GM23338 (cell line): ENCODE data around the gene FYCO1. TPM values are rescaled to one million over a fixed set of nuclear protein-coding genes. Genes with fewer than 3 reads are reported as not detected.

Experiments used
- ATAC-seq: fragments of 200-7000 bp; cut with Tn5 transposase; 3 replicates; pipeline ENCODE4 v1.9.1; 2020
- DNase-seq: peaks from one replicate; pipeline ENCODE4 v3.0.0-alpha.2; 2015; ENCODE audit warnings: low spot score
- H2AFZ ChIP-seq: fragments of 200-600 bp; sonication (generic); 2 replicates; pipeline ENCODE4 v1.8.0; 2016; ENCODE audit warnings: antibody characterized with exemption, mild to moderate bottlenecking, moderate library complexity
- H3F3A ChIP-seq: fragments of 200-600 bp; sonication (generic); replicated peaks from 2 replicates; pipeline ENCODE4 v1.8.0; 2017; ENCODE audit warnings: antibody characterized with exemption, mixed run types, low read depth
- H3K27ac ChIP-seq: fragments of 200-600 bp; sonication (generic); 2 replicates; pipeline ENCODE4 v1.6.1; 2016; ENCODE audit warnings: low read depth
- H3K27me3 ChIP-seq: fragments of 200-600 bp; sonication (generic); 2 replicates; pipeline ENCODE4 v1.8.0; 2016; ENCODE audit warnings: mild to moderate bottlenecking, mixed run types, moderate library complexity; ENCODE audit not compliant: insufficient read depth
- H3K36me3 ChIP-seq: fragments of 200-600 bp; sonication (generic); 2 replicates; pipeline ENCODE4 v1.8.0; 2016; ENCODE audit warnings: mild to moderate bottlenecking; ENCODE audit not compliant: insufficient read depth
- H3K4me1 ChIP-seq: fragments of 200-600 bp; sonication (generic); 2 replicates; pipeline ENCODE4 v1.8.0; 2016; ENCODE audit warnings: mild to moderate bottlenecking, moderate library complexity; ENCODE audit not compliant: insufficient read depth
- H3K4me2 ChIP-seq: fragments of 200-600 bp; sonication (generic); 2 replicates; pipeline ENCODE4 v1.7.1; 2017; ENCODE audit warnings: mixed run types
- H3K4me3 ChIP-seq: fragments of 200-600 bp; sonication (generic); 2 replicates; pipeline ENCODE4 v1.6.1; 2016; ENCODE audit warnings: mixed run types
- H3K79me2 ChIP-seq: fragments of 200-600 bp; sonication (generic); replicated peaks from 2 replicates; pipeline ENCODE4 v1.8.0; 2017; ENCODE audit warnings: mild to moderate bottlenecking; ENCODE audit not compliant: insufficient read depth
- H3K9me2 ChIP-seq: fragments of 200-600 bp; sonication (generic); 2 replicates; pipeline ENCODE4 v1.8.0; 2017; ENCODE audit not compliant: insufficient read depth
- H4K20me1 ChIP-seq: fragments of 200-600 bp; sonication (generic); replicated peaks from 2 replicates; pipeline ENCODE4 v1.8.0; 2017; ENCODE audit warnings: mild to moderate bottlenecking; ENCODE audit not compliant: insufficient read depth
- H3K27ac Mint-ChIP-seq: 2 replicates; pipeline ENCODE4 v1.8.0; 2020; ENCODE audit warnings: inconsistent platforms, mild to moderate bottlenecking, moderate library complexity, mixed read lengths
- H3K27me3 Mint-ChIP-seq: 3 replicates; pipeline ENCODE4 v1.8.0; 2022; ENCODE audit warnings: low read depth, mild to moderate bottlenecking, moderate library complexity, mixed read lengths, inconsistent platforms; ENCODE audit not compliant: insufficient read depth, poor library complexity
- H3K36me3 Mint-ChIP-seq: 3 replicates; pipeline ENCODE4 v1.8.0; 2021; ENCODE audit warnings: low read depth, mild to moderate bottlenecking, inconsistent platforms, moderate library complexity, mixed read lengths
- H3K4me1 Mint-ChIP-seq: 3 replicates; pipeline ENCODE4 v1.8.0; 2020; ENCODE audit warnings: mild to moderate bottlenecking, inconsistent platforms, mixed read lengths
- H3K4me3 Mint-ChIP-seq: 3 replicates; pipeline ENCODE4 v1.8.0; 2021; ENCODE audit warnings: moderate library complexity, mild to moderate bottlenecking, inconsistent platforms, mixed read lengths
- H3K9me3 Mint-ChIP-seq: 3 replicates; pipeline ENCODE4 v1.8.0; 2020; ENCODE audit warnings: moderate library complexity, mild to moderate bottlenecking, inconsistent platforms, mixed read lengths
- CREB1 ChIP-seq: fragments of 250-450 bp; sonication (Bioruptor Pico); IDR thresholded peaks from 2 replicates; pipeline ENCODE4 v1.5.0; 2020; ENCODE audit warnings: low read depth, mild to moderate bottlenecking, moderate library complexity
- JUNB ChIP-seq: IDR thresholded peaks from one replicate; pipeline ENCODE4 v1.6.1; 2016; ENCODE audit warnings: antibody characterized with exemption; ENCODE audit not compliant: unreplicated experiment
- NANOG ChIP-seq: IDR thresholded peaks from 2 replicates; pipeline ENCODE4 v1.6.1; 2016; ENCODE audit warnings: antibody characterized with exemption, borderline replicate concordance
- POLR2AphosphoS5 ChIP-seq: IDR thresholded peaks from 2 replicates; pipeline ENCODE4 v1.6.1; 2016; ENCODE audit warnings: antibody characterized with exemption, low read depth
- ZNF114 ChIP-seq: fragments of 250-450 bp; sonication (Bioruptor Pico); IDR thresholded peaks from 2 replicates; pipeline ENCODE4 v1.5.0; 2020; ENCODE audit warnings: mild to moderate bottlenecking, moderate library complexity
- polyA plus RNA-seq: library from polyadenylated mRNA; unstranded; fragments of >200 nt; fragmentation: Nextera tagmentation; extraction: Ambion mirVana; gene quantifications from 2 replicates; pipeline ENCODE4 v1.2.1, GENCODE V29; 2016
- total RNA-seq: library from RNA; depleted of rRNA; stranded (reverse); fragments of >200 nt; shearing (Covaris generic); gene quantifications from 2 replicates; pipeline ENCODE4 v1.2.3, GENCODE V29; 2014
- TF ChIP-seq, protein P1 (sequence below), 2 experiments: fragments of 200-600 bp in 1 of 2; sonication (generic) in 1 of 2; conservative IDR thresholded peaks; 2 replicates each; pipeline versions ENCODE4 v1.5.1 to v1.6.1; 2016 to 2017; ENCODE audit warnings: antibody characterized with exemption in 2 of 2, low read depth in 2 of 2, mild to moderate bottlenecking in 2 of 2, moderate library complexity in 1 of 2
- TF ChIP-seq, protein P2 (sequence below): IDR thresholded peaks from one replicate; pipeline ENCODE4 v1.6.1; 2018; ENCODE audit warnings: antibody characterized with exemption; ENCODE audit not compliant: unreplicated experiment
- TF ChIP-seq, protein P3 (sequence below): fragments of 250-450 bp; sonication (Bioruptor Pico); IDR thresholded peaks from 2 replicates; pipeline ENCODE4 v1.5.0; 2020; ENCODE audit warnings: mild to moderate bottlenecking, moderate library complexity

FYCO1 gene
- total and polyA plus RNA-seq, 2 experiments from 2014 or later: 4.5 to 17.2 TPM

DNA sequence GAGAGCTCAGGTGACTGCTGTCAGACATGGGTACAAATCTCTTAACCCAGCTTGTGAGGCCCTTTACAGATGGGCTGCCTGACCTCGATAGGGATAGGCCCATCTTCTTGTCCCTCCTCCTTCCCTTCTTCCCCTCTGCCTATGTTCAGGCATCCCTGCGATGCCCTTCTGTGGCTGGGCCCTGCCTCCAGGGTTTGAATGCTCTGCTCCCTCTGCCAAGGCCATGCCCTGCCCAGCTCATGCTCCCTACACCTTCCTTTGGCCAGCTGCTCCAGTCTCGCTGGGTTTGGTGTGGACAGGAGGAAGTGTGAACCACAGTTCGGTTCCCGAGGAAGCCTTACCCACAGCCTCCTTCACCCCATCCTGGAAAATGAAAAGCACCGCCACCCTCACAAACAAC, 4.3 kb downstream of the FYCO1 start:
- no peak overlapping the region for H2AFZ ChIP-seq
- peaks cover 79% of the 10 kb centered on the region for H3K79me2 ChIP-seq
- no peaks in the 10 kb centered on the region for H3K36me3 ChIP-seq
- H3K4me3 ChIP-seq: no peak overlapping the region
- no peaks in the 10 kb centered on the region for H3K9me2 ChIP-seq
- Mint-ChIP-seq H3K4me1 (peaks cover 34% of the 10 kb centered on the region), H3K4me3 (no peak overlapping the region), H3K27ac (no peak overlapping the region), H3K27me3 (peaks cover 11% of the 10 kb centered on the region), H3K36me3 (no peaks in the 10 kb centered on the region; the same call in 2 of the 3 replicates), H3K9me3 (no peaks in the 10 kb centered on the region)
- no peak overlapping the region for H3K27ac ChIP-seq
- peaks cover 30% of the 10 kb centered on the region for H3K4me1 ChIP-seq
- H3F3A ChIP-seq: no peaks in the 10 kb centered on the region
- DNase-seq (no peak), ATAC-seq (no peak)
- TF ChIP-seq, protein P1, sequence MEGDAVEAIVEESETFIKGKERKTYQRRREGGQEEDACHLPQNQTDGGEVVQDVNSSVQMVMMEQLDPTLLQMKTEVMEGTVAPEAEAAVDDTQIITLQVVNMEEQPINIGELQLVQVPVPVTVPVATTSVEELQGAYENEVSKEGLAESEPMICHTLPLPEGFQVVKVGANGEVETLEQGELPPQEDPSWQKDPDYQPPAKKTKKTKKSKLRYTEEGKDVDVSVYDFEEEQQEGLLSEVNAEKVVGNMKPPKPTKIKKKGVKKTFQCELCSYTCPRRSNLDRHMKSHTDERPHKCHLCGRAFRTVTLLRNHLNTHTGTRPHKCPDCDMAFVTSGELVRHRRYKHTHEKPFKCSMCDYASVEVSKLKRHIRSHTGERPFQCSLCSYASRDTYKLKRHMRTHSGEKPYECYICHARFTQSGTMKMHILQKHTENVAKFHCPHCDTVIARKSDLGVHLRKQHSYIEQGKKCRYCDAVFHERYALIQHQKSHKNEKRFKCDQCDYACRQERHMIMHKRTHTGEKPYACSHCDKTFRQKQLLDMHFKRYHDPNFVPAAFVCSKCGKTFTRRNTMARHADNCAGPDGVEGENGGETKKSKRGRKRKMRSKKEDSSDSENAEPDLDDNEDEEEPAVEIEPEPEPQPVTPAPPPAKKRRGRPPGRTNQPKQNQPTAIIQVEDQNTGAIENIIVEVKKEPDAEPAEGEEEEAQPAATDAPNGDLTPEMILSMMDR (conservative IDR thresholded peaks at IDR 0.05; ENCODE audit: low read depth in 2 of 2): no peak
- TF ChIP-seq, protein P2, sequence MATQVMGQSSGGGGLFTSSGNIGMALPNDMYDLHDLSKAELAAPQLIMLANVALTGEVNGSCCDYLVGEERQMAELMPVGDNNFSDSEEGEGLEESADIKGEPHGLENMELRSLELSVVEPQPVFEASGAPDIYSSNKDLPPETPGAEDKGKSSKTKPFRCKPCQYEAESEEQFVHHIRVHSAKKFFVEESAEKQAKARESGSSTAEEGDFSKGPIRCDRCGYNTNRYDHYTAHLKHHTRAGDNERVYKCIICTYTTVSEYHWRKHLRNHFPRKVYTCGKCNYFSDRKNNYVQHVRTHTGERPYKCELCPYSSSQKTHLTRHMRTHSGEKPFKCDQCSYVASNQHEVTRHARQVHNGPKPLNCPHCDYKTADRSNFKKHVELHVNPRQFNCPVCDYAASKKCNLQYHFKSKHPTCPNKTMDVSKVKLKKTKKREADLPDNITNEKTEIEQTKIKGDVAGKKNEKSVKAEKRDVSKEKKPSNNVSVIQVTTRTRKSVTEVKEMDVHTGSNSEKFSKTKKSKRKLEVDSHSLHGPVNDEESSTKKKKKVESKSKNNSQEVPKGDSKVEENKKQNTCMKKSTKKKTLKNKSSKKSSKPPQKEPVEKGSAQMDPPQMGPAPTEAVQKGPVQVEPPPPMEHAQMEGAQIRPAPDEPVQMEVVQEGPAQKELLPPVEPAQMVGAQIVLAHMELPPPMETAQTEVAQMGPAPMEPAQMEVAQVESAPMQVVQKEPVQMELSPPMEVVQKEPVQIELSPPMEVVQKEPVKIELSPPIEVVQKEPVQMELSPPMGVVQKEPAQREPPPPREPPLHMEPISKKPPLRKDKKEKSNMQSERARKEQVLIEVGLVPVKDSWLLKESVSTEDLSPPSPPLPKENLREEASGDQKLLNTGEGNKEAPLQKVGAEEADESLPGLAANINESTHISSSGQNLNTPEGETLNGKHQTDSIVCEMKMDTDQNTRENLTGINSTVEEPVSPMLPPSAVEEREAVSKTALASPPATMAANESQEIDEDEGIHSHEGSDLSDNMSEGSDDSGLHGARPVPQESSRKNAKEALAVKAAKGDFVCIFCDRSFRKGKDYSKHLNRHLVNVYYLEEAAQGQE: no peak
- TF ChIP-seq NANOG (no peak), ZNF114 (CRISPR knock-in tag) (no peak), POLR2AphosphoS5 (no peak), JUNB (no peak), CREB1 (CRISPR knock-in tag) (no peak)
- TF ChIP-seq, protein P3, sequence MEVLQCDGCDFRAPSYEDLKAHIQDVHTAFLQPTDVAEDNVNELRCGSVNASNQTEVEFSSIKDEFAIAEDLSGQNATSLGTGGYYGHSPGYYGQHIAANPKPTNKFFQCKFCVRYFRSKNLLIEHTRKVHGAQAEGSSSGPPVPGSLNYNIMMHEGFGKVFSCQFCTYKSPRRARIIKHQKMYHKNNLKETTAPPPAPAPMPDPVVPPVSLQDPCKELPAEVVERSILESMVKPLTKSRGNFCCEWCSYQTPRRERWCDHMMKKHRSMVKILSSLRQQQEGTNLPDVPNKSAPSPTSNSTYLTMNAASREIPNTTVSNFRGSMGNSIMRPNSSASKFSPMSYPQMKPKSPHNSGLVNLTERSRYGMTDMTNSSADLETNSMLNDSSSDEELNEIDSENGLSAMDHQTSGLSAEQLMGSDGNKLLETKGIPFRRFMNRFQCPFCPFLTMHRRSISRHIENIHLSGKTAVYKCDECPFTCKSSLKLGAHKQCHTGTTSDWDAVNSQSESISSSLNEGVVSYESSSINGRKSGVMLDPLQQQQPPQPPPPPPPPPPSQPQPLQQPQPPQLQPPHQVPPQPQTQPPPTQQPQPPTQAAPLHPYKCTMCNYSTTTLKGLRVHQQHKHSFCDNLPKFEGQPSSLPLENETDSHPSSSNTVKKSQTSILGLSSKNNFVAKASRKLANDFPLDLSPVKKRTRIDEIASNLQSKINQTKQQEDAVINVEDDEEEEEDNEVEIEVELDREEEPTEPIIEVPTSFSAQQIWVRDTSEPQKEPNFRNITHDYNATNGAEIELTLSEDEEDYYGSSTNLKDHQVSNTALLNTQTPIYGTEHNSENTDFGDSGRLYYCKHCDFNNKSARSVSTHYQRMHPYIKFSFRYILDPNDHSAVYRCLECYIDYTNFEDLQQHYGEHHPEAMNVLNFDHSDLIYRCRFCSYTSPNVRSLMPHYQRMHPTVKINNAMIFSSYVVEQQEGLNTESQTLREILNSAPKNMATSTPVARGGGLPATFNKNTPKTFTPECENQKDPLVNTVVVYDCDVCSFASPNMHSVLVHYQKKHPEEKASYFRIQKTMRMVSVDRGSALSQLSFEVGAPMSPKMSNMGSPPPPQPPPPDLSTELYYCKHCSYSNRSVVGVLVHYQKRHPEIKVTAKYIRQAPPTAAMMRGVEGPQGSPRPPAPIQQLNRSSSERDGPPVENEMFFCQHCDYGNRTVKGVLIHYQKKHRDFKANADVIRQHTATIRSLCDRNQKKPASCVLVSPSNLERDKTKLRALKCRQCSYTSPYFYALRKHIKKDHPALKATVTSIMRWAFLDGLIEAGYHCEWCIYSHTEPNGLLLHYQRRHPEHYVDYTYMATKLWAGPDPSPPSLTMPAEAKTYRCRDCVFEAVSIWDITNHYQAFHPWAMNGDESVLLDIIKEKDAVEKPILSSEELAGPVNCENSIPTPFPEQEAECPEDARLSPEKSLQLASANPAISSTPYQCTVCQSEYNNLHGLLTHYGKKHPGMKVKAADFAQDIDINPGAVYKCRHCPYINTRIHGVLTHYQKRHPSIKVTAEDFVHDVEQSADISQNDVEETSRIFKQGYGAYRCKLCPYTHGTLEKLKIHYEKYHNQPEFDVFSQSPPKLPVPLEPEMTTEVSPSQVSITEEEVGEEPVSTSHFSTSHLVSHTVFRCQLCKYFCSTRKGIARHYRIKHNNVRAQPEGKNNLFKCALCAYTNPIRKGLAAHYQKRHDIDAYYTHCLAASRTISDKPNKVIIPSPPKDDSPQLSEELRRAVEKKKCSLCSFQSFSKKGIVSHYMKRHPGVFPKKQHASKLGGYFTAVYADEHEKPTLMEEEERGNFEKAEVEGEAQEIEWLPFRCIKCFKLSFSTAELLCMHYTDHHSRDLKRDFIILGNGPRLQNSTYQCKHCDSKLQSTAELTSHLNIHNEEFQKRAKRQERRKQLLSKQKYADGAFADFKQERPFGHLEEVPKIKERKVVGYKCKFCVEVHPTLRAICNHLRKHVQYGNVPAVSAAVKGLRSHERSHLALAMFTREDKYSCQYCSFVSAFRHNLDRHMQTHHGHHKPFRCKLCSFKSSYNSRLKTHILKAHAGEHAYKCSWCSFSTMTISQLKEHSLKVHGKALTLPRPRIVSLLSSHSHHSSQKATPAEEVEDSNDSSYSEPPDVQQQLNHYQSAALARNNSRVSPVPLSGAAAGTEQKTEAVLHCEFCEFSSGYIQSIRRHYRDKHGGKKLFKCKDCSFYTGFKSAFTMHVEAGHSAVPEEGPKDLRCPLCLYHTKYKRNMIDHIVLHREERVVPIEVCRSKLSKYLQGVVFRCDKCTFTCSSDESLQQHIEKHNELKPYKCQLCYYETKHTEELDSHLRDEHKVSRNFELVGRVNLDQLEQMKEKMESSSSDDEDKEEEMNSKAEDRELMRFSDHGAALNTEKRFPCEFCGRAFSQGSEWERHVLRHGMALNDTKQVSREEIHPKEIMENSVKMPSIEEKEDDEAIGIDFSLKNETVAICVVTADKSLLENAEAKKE (CRISPR knock-in tag): no peak
- H4K20me1 ChIP-seq: peaks cover 6% of the 10 kb centered on the region
- H3K4me2 ChIP-seq: no peak overlapping the region
- peaks cover 3% of the 10 kb centered on the region; the same call in 1 of the 2 replicates for H3K27me3 ChIP-seq
